ENCODE results near the gene PTPRU. TPM values are rescaled to one million over a fixed set of nuclear protein-coding genes. Genes with fewer than 3 reads are reported as not detected.
A peak's percentile ranks its signal among the peaks of the same experiment; 100 is the strongest.

PTPRU gene
- total RNA-seq, 1 experiment from 2014 or later, result 25.7 TPM

GRCh38 chr1:29258189-29258975 is 22.1 kb downstream of the PTPRU start:
- CTCF ChIA-PET, result interaction anchor here (0.6 kb wide), 1 partner anchor 1460 kb away, joined by 3 read pairs; no protein-coding TSS in a partner anchor
- peaks cover 7% of the 10 kb centered on the region; the same call in 1 of the 2 replicates for H3K4me1 ChIP-seq (ENCODE audit: insufficient read depth, low read length)
- no peaks in the 10 kb centered on the region for H3K79me2 ChIP-seq (ENCODE audit: low read length)
- POLR2A ChIA-PET (ENCODE audit: unreplicated experiment), result no interaction called here
- intact Hi-C loops (cut with micrococcal nuclease), result loop anchor here (2.0 kb wide), 1 partner anchor 20 kb away; no protein-coding TSS in a partner anchor
- no peaks in the 10 kb centered on the region for H3K36me3 ChIP-seq (ENCODE audit: low read depth, low read length)
- H3K9me2 ChIP-seq (replicated peaks; ENCODE audit: low read length), result no peaks in the 10 kb centered on the region
- BruUV-seq (replicated peaks), result no TSS peak
- no peaks in the 10 kb centered on the region for H4K20me1 ChIP-seq (ENCODE audit: low read length)
- TF ChIP-seq EZH2phosphoT487 (IDR thresholded peaks at IDR 0.05; ENCODE audit: borderline replicate concordance, low read length), result no peak
- no peak for TF ChIP-seq CTCF (conservative IDR thresholded peaks at IDR 0.05; ENCODE audit: low read depth, low read length)
- TF ChIP-seq EZH2 (IDR thresholded peaks at IDR 0.05; ENCODE audit: low read length, unreplicated experiment), result no peak
- H3K9ac ChIP-seq (ENCODE audit: low read length), result no peak overlapping the region
- H3K27me3 ChIP-seq (ENCODE audit: low read length), result no peaks in the 10 kb centered on the region
- ATAC-seq (no peak), DNase-seq (no peak)
- no peaks in the 10 kb centered on the region for H3F3A ChIP-seq (ENCODE audit: low read length, unreplicated experiment)
- H3K9me3 ChIP-seq (ENCODE audit: low read length), result no peaks in the 10 kb centered on the region
- H3K4me3 ChIP-seq (ENCODE audit: low read length), result no peak overlapping the region
- H3K4me2 ChIP-seq (ENCODE audit: low read length), result no peak overlapping the region
- no peak overlapping the region for H2AFZ ChIP-seq (ENCODE audit: low read length)
- H3K27ac ChIP-seq (ENCODE audit: low read length), result no peak overlapping the region

GRCh38 chr1:29258976-29259801 is 22.9 kb downstream of the PTPRU start:
- Histone ChIP-seq H3K4me1 (ENCODE audit: insufficient read depth, low read length) (peaks cover 7% of the 10 kb centered on the region; the same call in 1 of the 2 replicates), H4K20me1 (ENCODE audit: low read length) (no peaks in the 10 kb centered on the region), H3K79me2 (ENCODE audit: low read length) (no peaks in the 10 kb centered on the region), H3K9me2 (replicated peaks; ENCODE audit: low read length) (no peaks in the 10 kb centered on the region), H3K27ac (ENCODE audit: low read length) (no peak overlapping the region), H3K4me2 (ENCODE audit: low read length) (peak overlapping the region; percentile 90), H3K36me3 (ENCODE audit: low read depth, low read length) (no peaks in the 10 kb centered on the region), H3K9me3 (ENCODE audit: low read length) (no peaks in the 10 kb centered on the region), H3K27me3 (ENCODE audit: low read length) (no peaks in the 10 kb centered on the region), H3K9ac (ENCODE audit: low read length) (no peak overlapping the region), H3K4me3 (ENCODE audit: low read length) (peak overlapping the region; percentile 67), H3F3A (ENCODE audit: low read length, unreplicated experiment) (no peaks in the 10 kb centered on the region), H2AFZ (ENCODE audit: low read length) (peak overlapping the region; percentile 78)
- ChIA-PET CTCF (interaction anchor here (0.6 kb wide), 1 partner anchor 12 kb away, joined by 3 read pairs; no protein-coding TSS in a partner anchor), POLR2A (ENCODE audit: unreplicated experiment) (interaction anchor here (0.6 kb wide), 1 partner anchor 1459 kb away, joined by 4 read pairs; no protein-coding TSS in a partner anchor)
- ATAC-seq (peak; percentile 44), DNase-seq (no peak)
- BruUV-seq (replicated peaks), result no TSS peak
- TF ChIP-seq EZH2 (IDR thresholded peaks at IDR 0.05; ENCODE audit: low read length, unreplicated experiment), result no peak
- TF ChIP-seq EZH2phosphoT487 (IDR thresholded peaks at IDR 0.05; ENCODE audit: borderline replicate concordance, low read length), result no peak
- no peak for TF ChIP-seq CTCF (conservative IDR thresholded peaks at IDR 0.05; ENCODE audit: low read depth, low read length)
- intact Hi-C loops (cut with micrococcal nuclease), result loop anchor here (2.0 kb wide), 1 partner anchor 20 kb away; no protein-coding TSS in a partner anchor
